G401.6 (cell line): Measurements from ENCODE around the gene TPBGL.

Experiments
- FAIRE-seq: peaks from 2 replicates; lab custom pipeline; 2012; peaks lifted over from hg19 to GRCh38; lab: Jason Lieb, UNC

TPBGL gene

DNA sequence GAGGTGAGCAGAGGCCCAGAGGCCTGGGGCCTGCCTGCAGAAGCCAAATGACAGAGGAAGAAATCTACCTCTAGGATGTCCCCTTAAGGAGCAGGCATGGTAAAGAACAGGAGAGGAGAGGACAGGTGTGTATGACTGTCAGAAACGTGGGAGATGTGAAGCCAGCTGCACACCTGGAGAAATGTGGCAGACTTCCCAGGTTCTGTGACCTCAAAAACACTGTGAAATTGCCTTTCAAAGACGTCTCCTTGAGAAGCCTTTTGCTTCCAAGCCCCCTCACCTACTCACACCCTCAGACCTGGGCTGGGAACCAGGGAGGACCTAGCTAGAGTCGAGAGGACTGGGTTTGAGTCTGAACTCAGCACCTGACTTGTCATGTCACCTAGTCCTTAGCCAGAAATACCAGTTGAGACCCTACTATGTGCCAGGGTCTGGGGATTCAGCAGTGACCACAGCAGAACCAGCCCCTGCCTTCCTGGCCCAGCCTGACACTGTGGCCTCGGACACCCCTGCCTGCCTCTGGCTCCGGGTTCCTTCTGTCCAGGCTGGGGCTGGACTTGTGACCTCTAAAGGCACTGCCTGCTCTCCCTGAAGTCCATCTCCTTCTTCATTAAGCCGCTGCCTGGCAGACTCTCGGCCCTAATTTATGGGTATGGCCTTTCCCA is 5.6 kb downstream of the TPBGL start:
- no peak for FAIRE-seq

DNA sequence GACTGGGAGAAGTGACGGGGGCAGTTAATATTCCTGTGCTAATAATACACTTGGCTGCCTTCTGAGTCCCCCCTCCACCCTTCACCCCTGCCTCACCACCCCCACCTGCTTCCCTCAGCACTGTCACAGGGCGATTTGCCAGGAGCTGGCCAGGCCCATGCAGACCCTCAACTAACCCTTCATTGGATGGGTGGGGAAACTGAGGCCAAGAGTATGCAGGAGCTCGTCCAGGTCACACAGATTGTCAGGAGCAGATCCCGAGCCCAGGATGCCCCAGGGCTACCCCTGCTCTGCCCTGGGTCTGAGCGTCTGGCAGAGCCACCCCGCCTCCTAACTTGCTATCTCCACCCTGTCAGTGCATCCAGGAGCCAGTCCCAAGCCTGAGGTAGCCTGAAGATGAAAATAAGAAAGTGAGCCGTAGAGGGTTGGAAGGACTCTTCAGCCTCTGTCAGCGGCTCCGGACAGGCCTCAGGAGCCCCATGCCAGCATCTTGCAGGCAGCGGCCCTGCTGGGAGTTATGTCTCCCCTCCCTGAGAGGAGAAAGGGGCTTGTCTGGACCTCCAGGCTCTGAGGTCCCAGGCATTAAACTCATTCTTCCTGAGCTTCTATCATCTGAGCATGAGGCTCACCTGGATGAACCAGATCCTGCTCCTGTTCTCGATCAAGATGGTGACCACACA is 6.2 kb downstream of the TPBGL start:
- no peak for FAIRE-seq

DNA sequence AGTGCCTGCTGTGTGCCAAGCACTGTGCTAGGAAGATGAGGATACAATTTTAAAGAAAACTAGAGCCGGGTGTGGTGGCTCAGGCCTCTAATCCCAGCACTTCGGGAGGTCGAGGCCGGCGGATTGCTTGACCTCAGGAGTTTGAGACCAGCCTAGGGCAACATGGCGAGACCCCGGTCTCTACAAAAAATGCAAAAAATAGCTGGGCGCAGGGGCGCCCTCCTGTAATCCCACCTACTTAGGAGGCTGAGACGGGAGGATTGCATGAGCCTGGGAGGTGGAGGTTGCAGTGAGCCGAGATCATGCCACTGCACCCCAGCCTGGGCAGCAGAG is 8.3 kb downstream of the TPBGL start:
- no peak for FAIRE-seq

DNA sequence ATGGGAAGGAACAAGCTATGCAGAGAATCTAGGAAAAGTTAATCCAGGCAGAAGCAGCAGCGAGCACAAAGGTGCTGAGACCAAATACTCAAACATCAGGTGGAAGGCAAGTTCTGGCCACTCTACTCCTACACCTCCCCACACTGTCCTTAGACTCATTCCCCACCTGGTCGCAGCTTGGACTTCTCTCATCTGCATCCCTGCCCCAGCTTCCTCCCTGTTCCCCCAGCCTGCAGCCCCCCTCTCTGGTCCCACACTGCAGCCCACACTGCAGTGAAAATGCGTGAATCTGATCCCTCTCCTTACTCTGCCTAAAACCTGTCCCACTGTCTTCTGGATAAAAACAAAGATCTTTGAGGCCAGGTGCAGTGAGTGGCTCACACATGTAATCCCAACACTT is 9.1 kb downstream of the TPBGL start:
- FAIRE-seq: no peak

DNA sequence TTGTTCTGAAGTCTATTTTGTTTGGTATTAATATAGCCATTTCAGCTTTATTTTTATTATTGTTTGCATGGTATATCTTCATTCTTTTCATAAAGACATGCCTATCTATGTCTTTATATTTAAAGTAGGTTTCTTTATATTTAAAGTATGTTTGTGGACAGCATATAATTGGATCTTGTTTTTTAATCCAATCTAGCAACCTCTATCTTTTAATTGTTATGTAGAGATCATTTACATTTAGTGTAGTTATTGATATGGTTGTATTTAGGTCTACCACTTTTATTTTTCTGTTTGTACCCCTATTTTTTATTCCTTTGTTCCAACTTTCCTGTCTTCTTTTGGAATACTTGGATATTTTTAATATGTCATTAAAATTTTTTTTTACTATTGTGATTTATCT is 13.8 kb downstream of the TPBGL start:
- FAIRE-seq: no peak

DNA sequence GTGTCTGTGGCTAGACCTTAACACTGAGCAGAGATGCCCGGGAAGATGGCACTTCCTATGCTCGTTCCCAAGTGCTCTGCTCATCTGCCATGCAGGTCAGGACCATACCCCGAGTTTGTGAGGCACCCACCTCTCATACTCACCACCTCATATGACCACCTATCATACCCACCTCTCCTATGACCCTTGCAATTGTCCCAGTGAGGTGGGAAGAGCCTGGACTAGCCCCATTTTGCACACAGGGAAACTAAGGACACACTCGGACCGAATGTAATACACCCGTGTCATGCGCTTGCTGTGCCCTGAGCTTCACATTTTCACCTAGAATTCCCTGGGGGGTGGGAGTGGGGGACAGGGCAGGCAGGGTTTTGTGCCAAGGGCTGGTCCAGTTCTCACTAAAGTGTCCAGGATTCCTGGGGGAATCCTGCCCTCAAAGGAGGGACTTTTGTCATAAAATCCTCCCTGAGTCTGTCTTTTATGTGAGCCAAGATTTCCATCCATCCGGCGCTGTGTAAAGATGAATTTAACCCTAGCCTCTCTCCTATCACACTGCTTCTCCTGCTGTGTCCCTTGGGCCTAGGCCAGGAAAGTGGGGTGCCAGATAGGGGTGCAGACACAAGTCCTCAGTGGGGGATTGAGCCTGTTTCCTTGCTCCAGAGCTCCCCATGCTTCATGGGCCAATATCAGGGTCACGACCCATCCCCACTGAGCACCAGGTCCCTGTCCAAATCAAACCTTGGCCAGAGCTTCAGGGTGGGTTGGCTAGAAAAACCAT is 20.0 kb downstream of the TPBGL start:
- FAIRE-seq: no peak

DNA sequence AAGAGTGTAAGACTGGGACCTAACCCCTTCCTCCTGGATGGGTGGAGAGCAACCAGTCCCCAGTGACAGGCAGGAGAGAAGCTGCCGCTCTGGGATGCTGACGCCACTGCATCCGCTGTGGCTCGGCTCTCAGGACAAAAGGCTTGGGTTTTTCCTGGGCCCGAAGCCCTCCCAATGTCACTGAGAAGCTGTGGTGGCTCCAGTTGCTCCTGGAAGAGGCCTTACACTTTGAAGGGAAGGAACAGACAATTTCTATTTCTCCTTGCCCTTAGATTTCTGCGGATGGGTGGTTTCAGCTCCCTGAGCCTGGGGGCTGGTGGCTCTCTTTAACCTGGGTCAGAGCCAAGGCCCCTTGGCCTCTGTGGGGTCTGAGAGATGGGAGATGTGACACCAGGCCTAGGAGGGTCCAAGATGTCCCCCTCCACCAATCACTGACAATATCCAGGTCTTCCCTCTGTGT is 21.4 kb downstream of the TPBGL start:
- no peak for FAIRE-seq

DNA sequence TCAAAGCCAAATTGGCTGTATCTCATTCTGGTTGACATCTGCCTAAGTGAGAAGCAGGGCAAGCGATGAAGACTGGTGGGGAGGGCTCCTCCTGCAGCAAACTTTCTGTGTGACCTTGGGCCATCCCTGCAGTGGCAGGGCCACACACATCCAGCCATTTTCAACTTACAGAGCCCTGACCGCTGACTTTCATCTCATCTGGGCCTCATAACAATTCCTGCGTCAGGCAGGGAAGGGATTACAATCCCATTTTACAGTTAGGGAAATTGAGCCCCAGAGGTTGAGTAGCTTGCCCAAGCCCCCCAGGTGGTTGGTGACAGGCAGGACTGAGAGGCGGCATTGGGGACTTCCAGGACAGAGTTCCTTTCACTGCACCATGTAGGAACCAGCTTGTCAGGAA is 21.9 kb downstream of the TPBGL start:
- FAIRE-seq: no peak

DNA sequence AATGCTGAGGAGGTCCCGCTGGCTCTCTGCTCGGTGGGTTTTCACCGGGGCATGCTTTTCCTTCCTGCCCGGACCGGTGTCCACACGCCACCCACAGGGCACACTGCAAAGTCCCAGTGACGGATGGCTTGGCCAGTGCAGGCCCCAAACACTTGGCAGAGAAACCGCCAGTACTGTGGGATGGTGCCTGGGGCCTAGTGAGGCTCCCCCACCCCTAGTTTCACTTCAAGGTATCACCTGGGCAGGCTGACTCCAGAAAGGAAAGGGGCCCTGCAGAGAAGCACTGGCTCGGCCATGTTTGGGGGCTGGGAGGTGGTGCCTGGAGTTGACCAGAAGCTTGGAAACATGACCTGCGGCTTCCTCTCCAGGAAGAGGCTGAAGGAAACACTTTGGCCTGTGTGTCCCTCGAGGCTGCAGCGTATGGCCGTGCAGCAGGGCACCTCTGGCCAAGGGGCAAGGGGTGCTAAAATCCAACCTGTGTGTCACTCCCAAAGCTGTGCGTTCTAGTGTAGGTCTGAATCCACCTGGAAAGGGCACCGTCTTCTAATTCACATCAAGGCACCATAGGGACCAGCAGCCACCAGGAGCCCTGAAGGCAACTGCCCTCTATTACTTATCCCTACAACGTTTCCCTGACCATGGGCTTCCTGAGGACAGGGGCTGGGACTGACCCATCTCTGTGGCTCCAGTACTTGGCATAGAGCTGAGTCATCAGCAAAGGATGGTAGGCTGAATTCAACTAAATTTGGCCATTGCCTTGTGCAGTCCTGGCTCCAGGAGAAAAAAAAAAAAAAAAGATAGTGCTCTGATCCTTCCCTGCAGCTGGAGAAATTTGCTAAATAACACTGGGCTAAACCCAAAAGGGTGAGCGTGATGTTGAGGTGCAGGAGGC is 22.6 kb downstream of the TPBGL start:
- no peak for FAIRE-seq

DNA sequence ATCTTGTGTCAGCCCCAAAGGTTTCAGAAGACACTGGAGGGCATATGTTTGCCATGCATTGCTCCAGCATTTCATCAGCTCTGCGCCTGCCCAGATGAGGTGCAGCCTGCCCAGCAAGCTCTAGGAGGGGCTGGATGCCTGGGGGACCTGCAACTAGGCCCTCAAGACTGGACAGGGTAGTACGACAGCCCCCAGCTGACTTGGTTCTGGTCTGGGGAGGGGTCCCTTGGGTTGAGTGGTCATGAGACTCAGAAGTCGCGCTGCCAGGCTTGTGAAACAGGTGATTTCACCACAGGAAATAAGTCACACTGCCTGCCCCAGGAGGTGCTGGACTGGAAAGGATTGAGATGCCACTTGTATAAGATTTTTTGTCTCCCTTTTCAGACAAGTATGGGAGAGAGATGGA is 23.4 kb downstream of the TPBGL start:
- FAIRE-seq: no peak

DNA sequence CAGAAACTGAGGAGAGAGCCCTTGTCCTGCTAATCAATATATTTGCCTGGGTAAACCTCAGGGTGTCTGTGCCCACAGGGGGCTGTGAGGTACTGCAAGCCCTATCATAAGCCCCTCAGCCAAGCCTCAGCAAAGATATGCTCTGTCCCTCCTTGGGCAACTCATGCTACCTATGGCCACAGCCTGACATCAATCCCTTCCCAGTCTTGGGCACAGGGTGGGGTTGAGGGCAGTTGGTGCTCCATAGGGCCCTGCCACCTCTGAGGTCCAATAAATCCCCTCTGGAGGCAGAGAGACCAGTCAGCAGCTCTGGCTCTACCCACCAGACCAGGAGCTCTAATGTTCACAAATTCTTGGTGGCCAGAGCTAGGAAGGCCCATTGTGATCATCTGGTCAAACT is 23.8 kb downstream of the TPBGL start:
- no peak for FAIRE-seq

DNA sequence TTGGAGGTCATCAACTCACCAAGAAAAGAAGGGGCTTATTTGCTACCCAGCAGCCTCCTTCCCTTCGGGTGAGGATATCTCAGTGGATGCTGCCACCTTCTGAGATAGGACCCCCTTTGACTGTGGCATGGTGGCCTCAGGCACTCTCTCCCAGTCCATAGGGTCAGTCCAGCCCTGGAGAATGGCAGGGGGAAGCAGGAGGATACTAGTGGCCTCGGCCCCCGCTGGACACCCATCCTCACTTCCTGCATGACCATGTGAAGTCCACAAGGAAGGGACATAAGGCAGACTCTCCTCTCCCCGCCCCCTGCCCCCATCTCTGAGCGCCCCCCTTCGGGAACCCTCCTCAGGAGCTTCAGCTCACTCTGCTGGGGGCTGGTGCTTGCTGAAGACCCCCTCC is 24.4 kb downstream of the TPBGL start:
- no peak for FAIRE-seq

DNA sequence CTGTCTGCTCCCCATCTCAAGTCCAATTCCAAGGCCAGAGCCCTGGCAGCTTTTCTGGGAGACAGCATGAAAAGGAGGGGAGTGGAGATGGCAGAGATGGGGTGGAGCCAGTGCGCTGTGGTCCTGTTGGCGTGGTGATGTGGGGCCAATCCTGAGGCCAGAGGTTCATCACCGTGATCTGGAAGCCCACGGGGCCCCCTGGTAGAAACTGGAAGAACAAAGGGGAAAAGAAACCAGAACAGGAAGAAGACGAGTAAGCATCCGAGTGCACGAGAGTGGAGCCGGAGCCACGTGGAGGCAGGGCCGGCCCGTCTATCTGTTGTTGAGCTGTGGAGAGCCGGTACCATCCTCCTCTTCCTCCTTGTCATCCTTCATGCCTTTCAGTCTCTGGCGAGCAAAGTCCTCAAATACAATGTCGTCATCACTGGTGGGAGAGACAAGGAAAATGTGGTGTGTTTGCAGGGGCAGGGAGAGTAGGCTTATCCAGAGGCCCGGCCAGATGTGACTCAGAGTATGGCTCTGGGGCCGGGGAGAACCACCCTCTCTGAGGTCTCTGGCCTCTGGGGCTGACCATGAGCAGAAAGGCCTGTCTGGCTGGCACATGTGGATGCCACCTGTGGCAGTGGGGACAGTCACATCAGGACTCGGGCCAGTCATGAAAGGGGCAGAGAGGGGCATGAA is 25.4 kb downstream of the TPBGL start:
- FAIRE-seq: no peak

DNA sequence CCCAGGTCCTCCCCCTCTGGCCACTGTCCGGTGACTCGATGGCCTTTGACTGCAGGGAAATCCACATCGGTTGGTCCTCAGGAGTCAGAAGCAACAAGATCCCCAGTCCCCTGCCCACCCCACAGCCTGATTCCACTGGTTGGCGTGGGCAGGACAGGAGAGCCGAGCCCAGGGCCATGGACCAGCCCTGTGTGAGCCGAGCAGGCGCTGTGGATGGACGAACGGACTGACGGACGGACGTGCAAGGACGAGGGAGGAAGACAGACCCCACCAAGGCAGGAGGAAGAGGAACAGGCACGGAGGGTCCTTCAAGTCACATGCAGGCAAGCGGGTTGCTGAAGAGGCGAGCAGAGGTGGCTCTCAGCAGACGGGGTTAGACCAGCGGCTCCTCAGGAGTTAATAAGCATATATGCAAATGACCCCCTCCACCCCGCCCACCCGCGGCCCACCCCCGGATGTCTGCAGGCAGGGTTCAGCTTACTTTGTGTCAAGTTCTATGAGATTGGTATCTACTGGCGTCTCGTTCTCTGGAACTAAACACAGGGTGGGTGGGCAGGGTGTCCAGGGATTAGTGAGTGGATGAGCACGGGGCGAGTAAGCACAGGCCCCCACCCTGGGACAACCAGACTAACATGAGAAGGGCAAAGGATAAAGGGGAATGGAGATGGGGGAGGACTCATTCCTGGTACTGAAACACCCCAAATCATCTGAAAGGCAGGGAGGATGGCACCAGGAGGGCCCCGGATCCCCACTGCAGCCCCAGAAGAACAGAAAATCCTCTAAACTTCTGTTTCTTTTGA is 26.8 kb downstream of the TPBGL start:
- no peak for FAIRE-seq

DNA sequence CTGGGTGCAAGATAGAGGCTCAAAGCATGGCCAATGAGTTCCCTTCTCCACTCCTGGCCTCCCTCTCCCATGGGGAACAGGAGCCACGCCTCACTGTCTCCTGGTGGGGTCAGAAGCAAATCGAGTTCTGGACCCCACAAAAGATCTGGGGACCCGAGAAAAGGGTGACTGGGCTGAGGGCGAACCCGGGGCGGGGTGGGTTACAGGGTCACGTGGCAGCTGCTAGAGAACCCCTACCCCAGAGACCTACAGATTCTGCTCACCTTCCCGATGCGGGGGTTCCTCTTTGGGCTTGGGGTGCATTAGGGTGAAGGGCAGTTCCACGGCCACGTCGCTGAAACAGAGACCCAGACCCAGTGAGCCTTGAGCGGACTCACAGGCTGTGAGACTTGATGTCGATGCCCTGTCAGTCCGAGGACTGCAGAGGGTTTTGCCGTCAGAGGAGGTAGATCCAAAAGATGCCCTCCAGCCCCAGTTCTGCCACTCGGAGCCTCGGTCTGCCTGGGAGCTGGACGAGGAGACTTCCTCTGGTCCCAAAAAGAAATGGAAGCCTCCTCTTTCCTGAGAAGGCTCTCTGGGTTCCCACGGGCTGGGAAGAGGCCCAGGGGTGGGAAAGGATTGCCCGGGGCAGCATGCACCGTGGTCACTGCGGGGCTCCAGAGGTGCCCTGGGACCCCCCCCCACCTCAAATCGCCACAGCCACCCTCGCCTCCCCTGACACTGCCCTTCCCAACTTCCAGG is 28.2 kb downstream of the TPBGL start:
- FAIRE-seq: no peak

DNA sequence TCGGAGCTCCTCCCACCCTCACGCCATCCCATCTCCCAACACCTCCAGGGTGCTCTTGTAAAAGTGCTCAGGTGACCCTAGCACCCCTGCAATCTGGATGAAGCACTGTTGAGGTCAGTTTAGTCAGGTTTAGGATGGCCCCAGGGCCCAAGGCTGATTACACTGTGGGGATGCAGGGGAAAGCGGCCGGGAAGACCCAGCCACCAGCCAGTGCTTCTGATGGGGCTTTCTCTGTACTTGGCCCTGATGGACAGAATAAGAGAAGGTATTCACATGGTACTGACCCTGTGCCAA is 28.7 kb downstream of the TPBGL start:
- FAIRE-seq: no peak

DNA sequence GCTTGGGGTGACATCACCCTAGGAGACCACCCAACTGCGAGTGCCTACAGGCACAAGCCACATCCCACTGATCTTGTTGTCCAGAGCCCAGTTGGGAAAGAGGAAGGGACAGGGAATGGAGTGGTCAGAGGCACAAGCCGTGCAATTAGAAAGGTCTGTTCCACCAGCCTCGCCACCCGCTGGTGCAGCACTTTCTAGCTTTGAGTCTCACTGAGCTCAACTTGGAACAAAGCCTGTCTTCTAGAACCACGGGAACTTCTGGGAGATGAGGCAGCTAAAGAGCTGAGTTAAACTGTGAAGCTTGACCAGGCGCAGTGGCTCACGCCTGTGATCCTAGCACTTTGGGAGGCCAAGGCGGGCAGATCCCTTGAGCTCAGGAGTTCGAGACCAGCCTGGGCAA is 29.3 kb downstream of the TPBGL start:
- no peak for FAIRE-seq

DNA sequence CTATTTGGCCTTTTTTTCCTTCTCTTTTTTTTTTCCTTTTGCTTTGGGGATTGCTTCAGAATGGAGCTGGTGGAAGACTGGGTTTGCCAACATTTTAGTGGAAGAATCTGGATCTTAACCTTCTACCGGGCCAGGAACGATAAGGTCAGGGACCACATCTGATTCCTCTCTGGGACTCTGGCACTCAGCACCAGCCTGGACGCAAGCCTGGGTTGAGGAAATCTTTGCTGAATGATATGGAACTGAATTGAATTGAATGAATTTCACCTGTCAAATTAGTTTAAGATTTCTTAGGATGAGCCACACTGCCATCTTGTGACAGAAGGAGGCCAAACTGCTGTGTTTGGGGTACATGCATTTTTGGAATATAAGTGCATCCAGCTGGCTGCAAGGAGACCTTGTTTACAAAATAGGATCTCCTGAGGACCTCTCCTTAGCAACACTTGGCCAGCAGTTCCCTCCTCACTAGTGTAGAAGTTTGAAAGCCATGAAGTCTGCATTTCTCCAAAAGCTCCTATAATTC is 30.4 kb downstream of the TPBGL start:
- FAIRE-seq: peak; percentile 36

DNA sequence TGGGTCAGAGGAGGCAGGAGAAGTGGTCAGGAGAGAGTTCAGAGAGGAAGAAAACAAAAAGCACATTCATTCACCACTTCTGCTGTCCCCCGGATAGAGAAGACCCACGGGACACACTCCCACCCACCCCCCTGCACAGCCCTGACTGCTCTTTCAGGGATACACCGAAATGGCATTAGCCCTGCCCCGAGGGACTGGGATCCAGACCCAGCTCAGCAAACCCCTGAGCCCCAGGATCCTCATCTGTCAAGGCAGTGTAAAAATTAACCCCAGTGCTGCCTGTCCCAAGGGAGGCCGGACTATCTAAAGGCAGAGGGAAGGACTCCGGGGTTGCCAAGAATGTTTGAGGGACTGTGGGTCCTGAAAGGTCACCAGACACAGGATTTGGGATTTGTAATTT is 31.2 kb downstream of the TPBGL start:
- no peak for FAIRE-seq

DNA sequence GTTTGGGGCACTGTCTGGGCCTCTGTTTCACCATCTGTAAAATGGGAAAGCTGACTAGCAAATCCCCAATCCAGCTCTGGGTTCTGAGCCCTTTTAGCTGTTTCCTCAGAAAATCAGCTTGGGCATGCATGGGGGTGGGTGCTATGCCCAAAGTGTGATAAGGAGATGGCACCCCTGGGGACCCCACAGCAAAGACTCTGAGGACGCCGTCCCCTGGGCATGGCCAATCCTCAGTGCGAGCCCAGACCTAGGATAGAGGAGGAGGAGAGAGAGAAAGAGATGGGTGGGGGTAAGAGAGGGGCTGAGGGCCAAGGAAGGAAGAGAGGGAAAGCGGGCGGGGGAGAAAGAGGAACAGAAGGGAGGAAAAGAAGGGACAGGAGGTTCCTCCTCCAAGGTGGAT is 31.8 kb downstream of the TPBGL start:
- no peak for FAIRE-seq
